BE2C (cell line): Measurements from ENCODE around the gene LSAMP.
"Not testable (repeated sequence)": the region's sequence is repeated elsewhere in the genome, so short reads cannot be mapped to it uniquely, and the experiment has no call there.

Experiments used
- DNase-seq: peaks from one replicate; pipeline ENCODE4 v3.0.0-alpha.2; 2020
- H3K27me3 ChIP-seq: fragments of 250-450 bp; sonication (Bioruptor Pico); 2 replicates; pipeline ENCODE4 v1.5.1; 2020; ENCODE audit warnings: mild to moderate bottlenecking
- H3K36me3 ChIP-seq: fragments of 250-450 bp; sonication (Bioruptor Pico); 2 replicates; pipeline ENCODE4 v1.5.1; 2020; ENCODE audit warnings: mild to moderate bottlenecking
- H3K4me1 ChIP-seq: fragments of 250-450 bp; sonication (Bioruptor Pico); 2 replicates; pipeline ENCODE4 v1.5.1; 2020
- H3K4me3 ChIP-seq: 2 replicates; pipeline ENCODE4 v1.5.1; 2011; ENCODE audit warnings: low read depth, low read length
- H3K9me3 ChIP-seq: fragments of 250-450 bp; sonication (Bioruptor Pico); 2 replicates; pipeline ENCODE4 v1.5.1; 2020
- TF ChIP-seq, protein P1 (sequence below): IDR thresholded peaks from 2 replicates; pipeline ENCODE4 v1.5.1; 2012; ENCODE audit warnings: mild to moderate bottlenecking, low read depth, low read length

LSAMP gene

DNA sequence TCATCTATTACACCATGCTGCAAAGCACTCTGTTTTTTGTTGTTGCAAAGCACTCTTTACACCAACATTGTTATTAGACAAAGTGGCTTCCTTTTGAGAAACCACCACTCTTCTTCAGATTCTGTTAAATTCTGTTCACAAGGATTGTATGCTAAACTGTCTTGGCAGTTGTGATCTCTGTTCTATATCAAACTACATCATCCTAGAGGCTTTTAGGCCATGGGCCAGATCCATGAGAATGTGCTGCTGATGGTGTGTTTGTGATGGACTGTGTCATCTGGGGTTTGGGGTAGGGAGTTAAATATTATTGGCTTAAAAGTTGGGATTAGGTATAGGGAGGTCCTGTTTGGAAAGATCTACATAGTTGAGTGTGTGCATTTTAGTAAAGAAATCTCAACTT, 592.2 kb downstream of the LSAMP start:
- Histone ChIP-seq H3K4me1 (no peaks in the 10 kb centered on the region; the same call in 1 of the 2 replicates), H3K4me3 (no peak overlapping the region), H3K9me3 (no peaks in the 10 kb centered on the region), H3K36me3 (no peaks in the 10 kb centered on the region), H3K27me3 (no peaks in the 10 kb centered on the region)
- TF ChIP-seq, protein P1, sequence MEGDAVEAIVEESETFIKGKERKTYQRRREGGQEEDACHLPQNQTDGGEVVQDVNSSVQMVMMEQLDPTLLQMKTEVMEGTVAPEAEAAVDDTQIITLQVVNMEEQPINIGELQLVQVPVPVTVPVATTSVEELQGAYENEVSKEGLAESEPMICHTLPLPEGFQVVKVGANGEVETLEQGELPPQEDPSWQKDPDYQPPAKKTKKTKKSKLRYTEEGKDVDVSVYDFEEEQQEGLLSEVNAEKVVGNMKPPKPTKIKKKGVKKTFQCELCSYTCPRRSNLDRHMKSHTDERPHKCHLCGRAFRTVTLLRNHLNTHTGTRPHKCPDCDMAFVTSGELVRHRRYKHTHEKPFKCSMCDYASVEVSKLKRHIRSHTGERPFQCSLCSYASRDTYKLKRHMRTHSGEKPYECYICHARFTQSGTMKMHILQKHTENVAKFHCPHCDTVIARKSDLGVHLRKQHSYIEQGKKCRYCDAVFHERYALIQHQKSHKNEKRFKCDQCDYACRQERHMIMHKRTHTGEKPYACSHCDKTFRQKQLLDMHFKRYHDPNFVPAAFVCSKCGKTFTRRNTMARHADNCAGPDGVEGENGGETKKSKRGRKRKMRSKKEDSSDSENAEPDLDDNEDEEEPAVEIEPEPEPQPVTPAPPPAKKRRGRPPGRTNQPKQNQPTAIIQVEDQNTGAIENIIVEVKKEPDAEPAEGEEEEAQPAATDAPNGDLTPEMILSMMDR, result no peak
- DNase-seq, result no peak

GRCh38 chr3:115852278-115852677, 593.0 kb downstream of the LSAMP start:
- H3K9me3 ChIP-seq, result no peaks in the 10 kb centered on the region
- TF ChIP-seq, protein P1, result no peak
- no peak overlapping the region for H3K4me3 ChIP-seq
- no peaks in the 10 kb centered on the region for H3K36me3 ChIP-seq
- no peaks in the 10 kb centered on the region; the same call in 1 of the 2 replicates for H3K4me1 ChIP-seq
- no peak for DNase-seq
- no peaks in the 10 kb centered on the region for H3K27me3 ChIP-seq

DNA sequence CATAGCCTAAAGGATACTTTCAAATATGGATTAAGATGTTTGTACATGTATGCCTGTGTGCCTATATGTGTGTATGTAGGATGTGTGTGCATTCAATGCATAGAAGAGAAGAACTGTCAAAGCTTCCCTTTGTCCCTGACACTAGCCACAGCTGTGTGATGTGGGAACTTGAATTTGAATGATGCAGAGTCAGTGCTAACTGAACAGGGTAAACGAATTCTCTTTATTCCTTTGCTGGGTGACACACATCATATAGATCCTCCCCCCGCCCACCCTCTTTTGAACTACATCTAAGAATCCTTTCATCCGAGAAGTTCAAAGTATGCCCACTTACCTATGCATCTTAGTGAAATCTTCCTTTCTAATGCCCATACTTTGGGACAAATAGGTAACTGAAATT, 593.7 kb downstream of the LSAMP start:
- TF ChIP-seq, protein P1, result no peak
- Histone ChIP-seq H3K36me3 (no peaks in the 10 kb centered on the region), H3K4me1 (no peaks in the 10 kb centered on the region; the same call in 1 of the 2 replicates), H3K27me3 (no peaks in the 10 kb centered on the region), H3K4me3 (no peak overlapping the region), H3K9me3 (no peaks in the 10 kb centered on the region)
- no peak for DNase-seq

DNA sequence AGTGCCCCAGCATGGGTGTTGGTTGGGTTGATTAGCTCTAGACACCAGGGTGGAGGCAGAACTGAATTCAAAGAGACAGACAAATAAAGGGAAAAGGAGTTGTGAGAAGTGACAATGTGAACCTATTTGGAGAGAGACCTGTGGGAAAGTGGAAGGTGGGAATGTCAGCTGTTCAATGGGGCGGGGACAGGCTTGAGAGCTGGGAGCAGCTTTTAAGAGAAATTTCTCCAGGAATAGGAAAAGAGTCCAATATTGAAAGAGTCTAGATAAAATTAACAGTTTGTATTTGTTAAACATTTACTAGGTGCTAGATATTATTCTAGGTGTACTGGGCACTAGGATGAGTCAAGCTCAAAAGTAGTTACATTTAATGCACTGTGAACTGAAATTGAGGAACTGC, 596.6 kb downstream of the LSAMP start:
- H3K36me3 ChIP-seq, result no peaks in the 10 kb centered on the region
- H3K4me3 ChIP-seq, result no peak overlapping the region
- H3K27me3 ChIP-seq, result no peaks in the 10 kb centered on the region
- H3K4me1 ChIP-seq, result no peaks in the 10 kb centered on the region; the same call in 1 of the 2 replicates
- DNase-seq, result no peak
- TF ChIP-seq, protein P1, result no peak
- H3K9me3 ChIP-seq, result no peaks in the 10 kb centered on the region

- DNase-seq, result no peak
- Histone ChIP-seq H3K27me3 (no peaks in the 10 kb centered on the region), H3K4me3 (no peak overlapping the region), H3K9me3 (no peaks in the 10 kb centered on the region), H3K4me1 (no peaks in the 10 kb centered on the region; the same call in 1 of the 2 replicates), H3K36me3 (no peaks in the 10 kb centered on the region)
- TF ChIP-seq, protein P1, result no peak
Measured at GRCh38 chr3:115845986-115846385, 599.3 kb downstream of the LSAMP start.

- H3K9me3 ChIP-seq, H3K27me3 ChIP-seq, DNase-seq, H3K4me3 ChIP-seq, H3K4me1 ChIP-seq, H3K36me3 ChIP-seq: not testable (repeated sequence)
Measured at GRCh38 chr3:115844729-115845128, 600.6 kb downstream of the LSAMP start.

DNA sequence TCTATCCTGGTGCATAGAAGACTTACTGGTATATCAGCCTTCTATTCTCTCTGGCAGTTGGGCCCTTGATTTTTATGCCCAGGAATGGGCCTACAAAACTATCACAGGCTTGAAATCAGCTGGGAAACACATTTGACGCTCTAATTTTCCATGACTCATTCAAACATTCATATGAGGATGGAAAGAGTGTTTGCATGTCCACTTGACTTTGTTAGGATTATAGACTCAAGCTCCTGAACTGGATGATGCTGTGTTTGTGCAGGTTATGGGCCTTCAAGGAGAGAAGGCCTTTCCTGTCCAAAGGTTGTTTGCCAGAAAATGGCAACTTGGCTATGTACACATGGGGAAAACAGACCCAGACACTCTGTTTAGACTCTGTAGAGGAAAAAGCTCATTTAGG, 602.1 kb downstream of the LSAMP start:
- no peaks in the 10 kb centered on the region for H3K4me1 ChIP-seq
- H3K36me3 ChIP-seq, result no peaks in the 10 kb centered on the region
- DNase-seq, result no peak
- no peak overlapping the region for H3K4me3 ChIP-seq
- TF ChIP-seq, protein P1, result no peak
- H3K27me3 ChIP-seq, result no peaks in the 10 kb centered on the region
- no peaks in the 10 kb centered on the region for H3K9me3 ChIP-seq
